Measurements from ENCODE around the gene SH3PXD2A. TPM values are rescaled to one million over a fixed set of nuclear protein-coding genes. Genes with fewer than 3 reads are reported as not detected.

Gene SH3PXD2A
- total RNA-seq, 1 donor from 2014 or later: 2.3 TPM

DNA sequence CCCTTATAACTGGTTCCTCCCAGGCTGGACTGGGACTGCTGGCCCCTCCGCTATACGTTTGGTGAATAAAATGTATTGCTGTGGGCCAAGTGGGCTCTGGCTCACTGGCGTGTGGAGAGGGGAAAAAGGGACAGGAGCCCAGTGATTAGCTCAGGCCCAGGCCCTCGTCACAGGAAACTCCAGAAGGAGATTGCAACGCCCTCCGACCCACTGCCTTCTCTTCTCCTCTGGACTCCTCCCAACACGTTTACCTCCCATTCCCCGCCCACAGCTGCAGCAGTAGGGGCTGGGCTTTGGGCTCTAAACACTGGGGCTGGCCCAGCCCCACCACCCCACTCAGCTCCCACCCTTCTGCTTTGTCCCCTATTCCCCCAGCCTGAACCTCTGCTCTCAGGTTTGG, 188.0 kb downstream of the SH3PXD2A start:
- Histone ChIP-seq H3K79me2 (ENCODE audit: low read depth) (no peaks in the 10 kb centered on the region), H3K9ac (no peak overlapping the region), H4K20me1 (ENCODE audit: low read depth) (no peaks in the 10 kb centered on the region), H3F3A (ENCODE audit: low read depth) (no peaks in the 10 kb centered on the region), H2AFZ (replicated peaks) (no peak overlapping the region), H3K4me2 (no peak overlapping the region), H3K9me3 (ENCODE audit: low read depth) (no peaks in the 10 kb centered on the region), H3K27ac (no peak overlapping the region), H3K36me3 (no peaks in the 10 kb centered on the region), H3K4me3 (no peak overlapping the region), H3K4me1 (peaks cover 16% of the 10 kb centered on the region), H3K27me3 (no peaks in the 10 kb centered on the region)
- Mint-ChIP-seq H3K4me1 (peaks cover 24% of the 10 kb centered on the region), H3K27me3 (ENCODE audit: insufficient read depth, low read depth) (no peaks in the 10 kb centered on the region), H3K36me3 (peaks cover 2% of the 10 kb centered on the region), H3K9me3 (no peaks in the 10 kb centered on the region), H3K4me3 (no peak overlapping the region), H3K27ac (no peak overlapping the region)
- DNase-seq (ENCODE audit: low spot score): peak; percentile 39
- TF ChIP-seq EZH2phosphoT487 (IDR thresholded peaks at IDR 0.05) (no peak), EZH2 (IDR thresholded peaks at IDR 0.05) (no peak)
- TF ChIP-seq, protein P1, sequence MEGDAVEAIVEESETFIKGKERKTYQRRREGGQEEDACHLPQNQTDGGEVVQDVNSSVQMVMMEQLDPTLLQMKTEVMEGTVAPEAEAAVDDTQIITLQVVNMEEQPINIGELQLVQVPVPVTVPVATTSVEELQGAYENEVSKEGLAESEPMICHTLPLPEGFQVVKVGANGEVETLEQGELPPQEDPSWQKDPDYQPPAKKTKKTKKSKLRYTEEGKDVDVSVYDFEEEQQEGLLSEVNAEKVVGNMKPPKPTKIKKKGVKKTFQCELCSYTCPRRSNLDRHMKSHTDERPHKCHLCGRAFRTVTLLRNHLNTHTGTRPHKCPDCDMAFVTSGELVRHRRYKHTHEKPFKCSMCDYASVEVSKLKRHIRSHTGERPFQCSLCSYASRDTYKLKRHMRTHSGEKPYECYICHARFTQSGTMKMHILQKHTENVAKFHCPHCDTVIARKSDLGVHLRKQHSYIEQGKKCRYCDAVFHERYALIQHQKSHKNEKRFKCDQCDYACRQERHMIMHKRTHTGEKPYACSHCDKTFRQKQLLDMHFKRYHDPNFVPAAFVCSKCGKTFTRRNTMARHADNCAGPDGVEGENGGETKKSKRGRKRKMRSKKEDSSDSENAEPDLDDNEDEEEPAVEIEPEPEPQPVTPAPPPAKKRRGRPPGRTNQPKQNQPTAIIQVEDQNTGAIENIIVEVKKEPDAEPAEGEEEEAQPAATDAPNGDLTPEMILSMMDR (IDR thresholded peaks at IDR 0.05): no peak

DNA sequence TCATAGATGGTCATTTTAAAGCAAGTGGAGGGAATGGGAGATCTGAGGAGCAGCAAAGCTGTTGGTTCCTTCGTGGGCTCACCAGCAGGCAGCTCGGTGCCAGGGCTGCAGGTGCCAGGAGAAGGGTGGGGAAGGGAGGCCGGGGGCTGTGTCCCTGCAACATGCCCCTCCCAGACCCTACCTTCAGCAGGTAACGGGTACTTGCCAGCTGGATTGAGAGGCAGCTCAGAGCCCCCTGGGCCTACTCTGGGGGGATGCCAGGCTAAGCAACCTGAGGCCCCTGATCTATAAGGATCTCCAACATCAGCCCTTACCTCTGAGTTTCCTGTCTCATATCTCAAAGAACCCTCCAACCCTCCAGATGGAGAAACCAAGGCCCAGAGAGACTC, 188.6 kb downstream of the SH3PXD2A start:
- no peak overlapping the region for H3K4me3 Mint-ChIP-seq
- no peak for DNase-seq (ENCODE audit: low spot score)
- peaks cover 18% of the 10 kb centered on the region for H3K4me1 ChIP-seq
- H3K9me3 Mint-ChIP-seq: no peaks in the 10 kb centered on the region
- H3K27me3 ChIP-seq: no peaks in the 10 kb centered on the region
- no peaks in the 10 kb centered on the region for H3K36me3 ChIP-seq
- no peaks in the 10 kb centered on the region for H3K9me3 ChIP-seq (ENCODE audit: low read depth)
- peaks cover 2% of the 10 kb centered on the region for H3K36me3 Mint-ChIP-seq
- no peak overlapping the region for H3K4me3 ChIP-seq
- H3K27ac Mint-ChIP-seq: peak overlapping the region; percentile 40
- H3F3A ChIP-seq (ENCODE audit: low read depth): no peaks in the 10 kb centered on the region
- H2AFZ ChIP-seq (replicated peaks): no peak overlapping the region
- TF ChIP-seq, protein P1 (IDR thresholded peaks at IDR 0.05): no peak
- TF ChIP-seq EZH2 (IDR thresholded peaks at IDR 0.05) (no peak), EZH2phosphoT487 (IDR thresholded peaks at IDR 0.05) (no peak)
- no peaks in the 10 kb centered on the region for H3K27me3 Mint-ChIP-seq (ENCODE audit: insufficient read depth, low read depth)
- H3K4me1 Mint-ChIP-seq: peaks cover 24% of the 10 kb centered on the region
- no peak overlapping the region for H3K27ac ChIP-seq
- no peak overlapping the region for H3K4me2 ChIP-seq
- no peaks in the 10 kb centered on the region for H4K20me1 ChIP-seq (ENCODE audit: low read depth)
- H3K9ac ChIP-seq: no peak overlapping the region
- no peaks in the 10 kb centered on the region for H3K79me2 ChIP-seq (ENCODE audit: low read depth)

DNA sequence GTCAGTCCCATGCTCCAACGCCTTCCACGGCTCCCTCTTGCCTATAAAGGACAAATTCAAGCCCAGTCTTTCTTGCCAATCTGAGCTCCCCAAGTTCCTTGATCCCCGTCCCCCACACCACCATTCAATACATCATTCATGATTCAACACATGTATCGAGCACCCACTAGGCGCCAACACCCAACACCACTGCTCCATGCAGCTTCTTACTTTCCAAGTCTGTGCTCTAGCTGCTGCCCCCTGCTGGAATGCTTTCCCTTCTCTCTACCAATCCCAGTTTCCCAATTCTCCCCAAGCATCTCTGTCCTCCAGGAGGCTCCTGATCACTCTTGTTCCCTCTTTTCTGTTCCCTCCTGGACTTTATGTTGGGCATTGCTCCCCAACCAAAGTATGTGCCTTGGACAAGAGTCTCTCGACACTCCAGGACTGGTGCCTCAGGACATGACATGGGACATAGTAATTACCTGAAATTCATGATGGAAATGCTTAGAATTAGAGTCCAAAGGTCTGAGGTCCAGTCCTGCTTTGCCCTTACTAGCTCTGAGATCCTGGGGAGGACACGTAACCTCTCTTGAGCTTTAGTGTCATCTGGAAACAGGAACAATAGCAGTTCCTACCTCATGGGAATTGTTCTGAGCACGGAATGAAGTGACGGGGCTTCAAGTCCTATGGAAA, 189.2 kb downstream of the SH3PXD2A start:
- no peak overlapping the region for H3K4me3 ChIP-seq
- DNase-seq (ENCODE audit: low spot score): no peak
- H3K9ac ChIP-seq: no peak overlapping the region
- peaks cover 2% of the 10 kb centered on the region for H3K36me3 Mint-ChIP-seq
- H3K27me3 ChIP-seq: no peaks in the 10 kb centered on the region
- H3K27me3 Mint-ChIP-seq (ENCODE audit: insufficient read depth, low read depth): no peaks in the 10 kb centered on the region
- no peaks in the 10 kb centered on the region for H3K9me3 ChIP-seq (ENCODE audit: low read depth)
- H3F3A ChIP-seq (ENCODE audit: low read depth): no peaks in the 10 kb centered on the region
- no peaks in the 10 kb centered on the region for H3K79me2 ChIP-seq (ENCODE audit: low read depth)
- peaks cover 23% of the 10 kb centered on the region for H3K4me1 ChIP-seq
- H3K36me3 ChIP-seq: no peaks in the 10 kb centered on the region
- H3K4me2 ChIP-seq: no peak overlapping the region
- peaks cover 24% of the 10 kb centered on the region for H3K4me1 Mint-ChIP-seq
- H3K27ac Mint-ChIP-seq: peak overlapping the region; percentile 40
- H3K9me3 Mint-ChIP-seq: no peaks in the 10 kb centered on the region
- H3K4me3 Mint-ChIP-seq: peak overlapping the region; percentile 3
- TF ChIP-seq, protein P1 (IDR thresholded peaks at IDR 0.05): peak; percentile 53
- no peak for TF ChIP-seq EZH2 (IDR thresholded peaks at IDR 0.05)
- no peaks in the 10 kb centered on the region for H4K20me1 ChIP-seq (ENCODE audit: low read depth)
- no peak overlapping the region for H3K27ac ChIP-seq
- H2AFZ ChIP-seq (replicated peaks): no peak overlapping the region

All from neural progenitor cell (in vitro differentiated cells).